GM19193 (cell line): ENCODE data around the gene RGS12.

Experiments
- POLR2A ChIP-seq: IDR thresholded peaks from 4 replicates; pipeline ENCODE4 v1.6.1; 2011; ENCODE audit not compliant: insufficient read depth, insufficient read length; ENCODE audit errors: extremely low read depth

The RGS12 gene

GRCh38 chr4:3263053-3263875, 29.6 kb upstream of the RGS12 start:
- TF ChIP-seq POLR2A: no peak

- TF ChIP-seq POLR2A: no peak
Measured at GRCh38 chr4:3263876-3264193, 29.0 kb upstream of the RGS12 start.

DNA sequence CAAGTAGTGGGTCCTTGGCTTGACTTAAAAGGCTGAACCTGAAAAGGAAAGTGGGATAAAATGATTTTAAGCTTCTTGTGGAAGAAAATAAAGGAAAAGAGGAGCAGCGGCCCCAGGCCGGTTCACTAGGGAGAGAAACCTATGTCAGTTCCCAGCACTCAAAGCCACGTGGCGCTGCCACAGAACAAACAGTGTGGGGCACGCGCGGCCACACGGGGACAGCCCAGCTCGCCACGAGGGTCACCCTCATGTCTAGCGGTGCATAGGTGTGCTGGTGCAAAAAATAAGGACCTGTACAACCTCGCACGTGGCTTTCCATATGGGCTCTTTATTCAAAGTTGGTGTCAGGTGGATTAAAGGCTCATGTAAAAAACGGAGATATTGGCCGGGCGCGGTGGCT, 26.7 kb upstream of the RGS12 start:
- no peak for TF ChIP-seq POLR2A

- no peak for TF ChIP-seq POLR2A
Measured at GRCh38 chr4:3267576-3268394, 25.0 kb upstream of the RGS12 start.

- TF ChIP-seq POLR2A: no peak
Measured at GRCh38 chr4:3268395-3269104, 24.3 kb upstream of the RGS12 start.

GRCh38 chr4:3269105-3269927, 23.5 kb upstream of the RGS12 start:
- TF ChIP-seq POLR2A: no peak

GRCh38 chr4:3269991-3270611, 22.7 kb upstream of the RGS12 start:
- TF ChIP-seq POLR2A: no peak

DNA sequence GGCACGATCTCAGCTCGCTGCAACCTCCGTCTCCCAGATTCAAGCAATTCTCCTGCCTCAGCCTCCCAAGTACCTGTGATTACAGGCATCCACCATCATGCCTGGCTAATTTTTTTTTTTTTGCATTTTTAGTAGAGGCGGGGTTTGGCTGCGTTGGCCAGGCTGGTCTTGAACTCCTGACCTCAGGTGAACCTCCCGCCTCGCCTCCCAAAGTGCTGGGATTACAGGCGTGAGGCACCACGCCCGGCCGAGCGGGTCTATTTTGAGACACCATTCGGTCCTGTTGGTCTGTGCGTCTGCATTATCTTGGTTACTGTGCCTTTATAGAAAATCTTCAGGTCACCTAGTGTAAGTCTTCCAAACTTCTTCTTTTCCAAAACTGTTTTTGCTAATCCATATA, 21.7 kb upstream of the RGS12 start:
- no peak for TF ChIP-seq POLR2A

DNA sequence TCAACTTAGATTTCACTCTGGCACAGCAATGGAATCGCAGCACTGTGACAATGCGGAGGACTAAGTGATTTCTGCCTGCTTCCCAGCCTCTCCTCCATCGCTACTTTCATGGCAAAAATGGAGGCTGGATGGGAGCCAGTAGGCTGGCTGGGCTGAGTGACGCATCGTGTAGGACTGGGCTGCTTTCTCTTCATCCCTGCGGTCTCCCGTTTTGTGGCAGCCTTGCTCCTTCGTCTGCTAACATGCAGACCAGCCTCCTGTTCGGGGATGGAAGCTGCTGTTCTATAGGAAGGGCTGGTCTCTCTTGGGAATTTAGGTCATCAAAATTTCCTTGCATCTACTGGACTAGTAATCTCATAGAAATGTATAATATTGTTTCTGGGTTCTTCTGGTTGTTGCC, 15.8 kb upstream of the RGS12 start:
- TF ChIP-seq POLR2A: no peak

DNA sequence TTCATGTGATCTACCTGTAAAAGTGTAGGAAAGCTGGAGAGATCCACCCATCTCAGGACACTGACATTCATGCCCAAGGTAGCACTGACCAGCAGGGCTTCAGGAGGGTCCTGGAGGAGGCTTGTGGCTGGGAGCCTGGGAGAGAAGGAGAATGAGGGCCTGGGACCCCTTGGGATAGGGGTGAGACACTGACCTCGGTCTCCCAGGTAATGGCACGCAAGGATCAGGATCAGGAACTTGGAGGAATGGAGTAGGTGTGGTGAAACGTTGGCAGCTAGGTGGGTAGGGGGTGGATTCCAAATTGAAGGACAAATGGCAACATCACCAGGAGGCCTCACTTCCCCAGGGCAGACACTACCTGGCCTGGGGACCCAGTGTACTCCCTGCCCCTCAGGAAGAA, 12.4 kb upstream of the RGS12 start:
- TF ChIP-seq POLR2A: no peak

GRCh38 chr4:3283483-3283882, 9.3 kb upstream of the RGS12 start:
- no peak for TF ChIP-seq POLR2A

GRCh38 chr4:3283916-3284315, 8.9 kb upstream of the RGS12 start:
- no peak for TF ChIP-seq POLR2A

DNA sequence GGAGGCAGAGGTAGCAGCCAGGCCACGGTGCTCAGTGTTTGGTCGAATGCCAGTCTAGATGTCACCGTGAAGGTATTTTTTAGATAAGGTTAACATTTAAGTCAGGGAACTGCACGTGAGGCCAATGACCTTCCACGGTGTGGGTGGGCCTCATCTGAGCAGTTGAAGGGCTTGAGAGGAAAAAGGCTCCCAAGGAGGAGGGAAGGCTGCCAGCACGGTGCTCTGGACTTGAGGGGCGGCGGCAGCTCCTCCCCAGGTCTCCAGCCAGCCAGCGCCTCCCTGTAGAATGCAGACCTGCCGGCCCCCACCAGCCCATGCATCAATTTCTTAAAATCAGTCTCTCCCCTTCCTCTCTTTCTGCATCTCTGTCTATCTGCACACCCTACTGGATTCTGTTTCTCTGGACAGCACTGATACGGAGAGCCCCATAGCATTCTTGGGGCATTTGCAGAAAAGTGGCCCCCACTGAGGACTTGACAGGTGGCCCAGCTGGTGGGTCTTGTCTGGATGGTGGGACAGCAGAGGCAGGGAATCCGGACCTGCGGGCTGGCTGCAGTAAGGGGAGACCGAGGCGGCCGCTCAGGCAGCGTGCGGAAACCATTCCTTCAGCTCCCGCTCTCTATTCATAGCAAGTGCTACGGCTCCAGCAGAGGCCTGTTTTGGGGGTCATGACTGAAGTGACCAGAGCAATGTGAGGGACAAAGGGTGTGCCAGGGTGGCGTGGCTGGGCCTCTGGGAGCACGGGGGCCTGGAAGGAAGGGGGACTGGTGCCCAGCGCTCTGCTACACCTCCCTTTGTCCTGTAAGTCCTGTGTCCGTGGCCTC, 7.9 kb upstream of the RGS12 start:
- no peak for TF ChIP-seq POLR2A
